Measurements from ENCODE around the gene CAMTA2. TPM values are rescaled to one million over a fixed set of nuclear protein-coding genes. Genes with fewer than 3 reads are reported as not detected.

The CAMTA2 gene
- total and polyA plus RNA-seq, 4 donors = 15.0 to 66.3 (median 49.6) TPM

- WGBS, 2 donors = 59 to 69% methylated on average over 12 of the region's 12 CpGs
- H3K4me3 ChIP-seq = peak overlapping the region; percentile 78
- peak overlapping the region in 1 of 2 donors; percentile 65 for H3K9ac ChIP-seq (ENCODE audit: insufficient read depth in 1 of 2, low read length in 2 of 2)
- peak overlapping the region; percentile 78 to 88 for H3K27ac ChIP-seq (ENCODE audit: low read depth in 1 of 2, low read length in 1 of 2)
- H3K9me3 ChIP-seq (ENCODE audit: control insufficient read depth in 4 of 4, insufficient read depth in 3 of 4, low read length in 3 of 4) = no peaks in the 10 kb centered on the region
- TF ChIP-seq, protein P1, sequence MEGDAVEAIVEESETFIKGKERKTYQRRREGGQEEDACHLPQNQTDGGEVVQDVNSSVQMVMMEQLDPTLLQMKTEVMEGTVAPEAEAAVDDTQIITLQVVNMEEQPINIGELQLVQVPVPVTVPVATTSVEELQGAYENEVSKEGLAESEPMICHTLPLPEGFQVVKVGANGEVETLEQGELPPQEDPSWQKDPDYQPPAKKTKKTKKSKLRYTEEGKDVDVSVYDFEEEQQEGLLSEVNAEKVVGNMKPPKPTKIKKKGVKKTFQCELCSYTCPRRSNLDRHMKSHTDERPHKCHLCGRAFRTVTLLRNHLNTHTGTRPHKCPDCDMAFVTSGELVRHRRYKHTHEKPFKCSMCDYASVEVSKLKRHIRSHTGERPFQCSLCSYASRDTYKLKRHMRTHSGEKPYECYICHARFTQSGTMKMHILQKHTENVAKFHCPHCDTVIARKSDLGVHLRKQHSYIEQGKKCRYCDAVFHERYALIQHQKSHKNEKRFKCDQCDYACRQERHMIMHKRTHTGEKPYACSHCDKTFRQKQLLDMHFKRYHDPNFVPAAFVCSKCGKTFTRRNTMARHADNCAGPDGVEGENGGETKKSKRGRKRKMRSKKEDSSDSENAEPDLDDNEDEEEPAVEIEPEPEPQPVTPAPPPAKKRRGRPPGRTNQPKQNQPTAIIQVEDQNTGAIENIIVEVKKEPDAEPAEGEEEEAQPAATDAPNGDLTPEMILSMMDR (IDR thresholded peaks at IDR 0.05; ENCODE audit: control extremely low read depth, extremely low read depth) = no peak
- ATAC-seq (ENCODE audit: insufficient read depth, low FRiP score) = no peak
- DNase-seq = no peak
- H3K27me3 ChIP-seq (ENCODE audit: control insufficient read depth in 3 of 3, insufficient read depth in 3 of 3, low read length in 2 of 3) = no peaks in the 10 kb centered on the region
- H3K36me3 ChIP-seq (ENCODE audit: control insufficient read depth in 4 of 4, insufficient read depth in 4 of 4, low read length in 4 of 4) = peaks cover 19 to 33% (median 21%) of the 10 kb centered on the region in 4 donors
- peaks cover 5 to 27% (median 6%) of the 10 kb centered on the region in 5 donors for H3K4me1 ChIP-seq (ENCODE audit: control insufficient read depth in 5 of 5, insufficient read depth in 5 of 5, low read length in 5 of 5)
These were observed 12.1 kb upstream of the CAMTA2 start for GRCh38 chr17:4999430-5000093.

GRCh38 chr17:4998732-4999429 lies 11.4 kb upstream of the CAMTA2 start:
- Histone ChIP-seq H3K4me3 (peak overlapping the region; percentile 78), H3K4me1 (ENCODE audit: control insufficient read depth in 5 of 5, insufficient read depth in 5 of 5, low read length in 5 of 5) (peaks cover 5 to 27% (median 6%) of the 10 kb centered on the region in 5 donors), H3K9me3 (ENCODE audit: control insufficient read depth in 4 of 4, insufficient read depth in 3 of 4, low read length in 3 of 4) (no peaks in the 10 kb centered on the region), H3K27ac (ENCODE audit: low read depth in 1 of 2, low read length in 1 of 2) (peak overlapping the region; percentile 78 to 88), H3K27me3 (ENCODE audit: control insufficient read depth in 3 of 3, insufficient read depth in 3 of 3, low read length in 2 of 3) (no peaks in the 10 kb centered on the region), H3K36me3 (ENCODE audit: control insufficient read depth in 4 of 4, insufficient read depth in 4 of 4, low read length in 4 of 4) (peaks cover 13 to 26% (median 15%) of the 10 kb centered on the region in 4 donors), H3K9ac (ENCODE audit: insufficient read depth in 1 of 2, low read length in 2 of 2) (peak overlapping the region in 1 of 2 donors; percentile 65)
- WGBS, 2 donors = 21 to 46% methylated on average over 14 of the region's 14 CpGs
- DNase-seq = no peak
- TF ChIP-seq, protein P1 (IDR thresholded peaks at IDR 0.05; ENCODE audit: control extremely low read depth, extremely low read depth) = no peak
- ATAC-seq (ENCODE audit: insufficient read depth, low FRiP score) = no peak

DNA sequence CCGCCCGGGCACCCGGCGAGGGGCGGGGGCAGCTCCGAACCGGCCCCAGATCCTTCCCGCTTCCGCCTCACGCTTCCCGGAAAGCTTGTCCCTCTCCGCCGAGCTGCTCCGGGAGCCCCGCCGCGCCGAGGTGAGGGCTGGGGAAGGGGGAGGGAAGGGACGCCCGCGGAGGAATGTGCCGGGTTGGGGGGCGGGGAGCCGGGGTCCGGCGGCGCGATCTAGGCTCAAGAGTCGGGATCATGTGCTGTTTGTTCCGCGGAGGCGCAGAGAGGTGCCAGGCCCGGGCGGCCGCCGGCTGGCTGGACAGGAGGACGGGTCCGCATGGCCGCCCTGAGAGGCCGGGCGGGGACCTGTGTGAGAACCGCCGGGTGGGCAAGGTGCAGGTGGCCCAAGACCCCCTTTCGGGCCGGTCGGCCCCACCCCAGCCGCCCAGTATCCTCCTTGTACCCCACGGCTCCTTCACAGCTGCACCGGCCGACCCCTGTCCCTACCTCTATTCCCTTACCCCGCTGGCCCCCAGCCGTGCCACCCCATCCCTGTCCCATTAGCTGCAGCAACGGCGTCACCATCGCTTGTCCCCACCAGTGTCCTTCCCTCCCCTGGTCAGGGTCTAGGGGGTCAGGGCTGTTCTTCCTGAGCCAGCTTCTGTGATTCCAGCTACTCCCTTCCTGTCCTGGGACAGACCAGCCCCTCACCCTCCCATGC lies 10.7 kb upstream of the CAMTA2 start:
- peaks cover 5 to 27% (median 6%) of the 10 kb centered on the region in 5 donors for H3K4me1 ChIP-seq (ENCODE audit: control insufficient read depth in 5 of 5, insufficient read depth in 5 of 5, low read length in 5 of 5)
- peaks cover 8 to 19% (median 14%) of the 10 kb centered on the region in 4 donors for H3K36me3 ChIP-seq (ENCODE audit: control insufficient read depth in 4 of 4, insufficient read depth in 4 of 4, low read length in 4 of 4)
- WGBS, 2 donors = 1 to 3% methylated on average over 44 to 55 of the region's 55 CpGs
- H3K9me3 ChIP-seq (ENCODE audit: control insufficient read depth in 4 of 4, insufficient read depth in 3 of 4, low read length in 3 of 4) = no peaks in the 10 kb centered on the region
- peak overlapping the region; percentile 78 to 88 for H3K27ac ChIP-seq (ENCODE audit: low read depth in 1 of 2, low read length in 1 of 2)
- ATAC-seq (ENCODE audit: insufficient read depth, low FRiP score) (peak; percentile 2), DNase-seq (peak; percentile 16 to 71 (median 56))
- peak overlapping the region; percentile 78 for H3K4me3 ChIP-seq
- TF ChIP-seq, protein P1 (IDR thresholded peaks at IDR 0.05; ENCODE audit: control extremely low read depth, extremely low read depth) = no peak
- H3K9ac ChIP-seq (ENCODE audit: insufficient read depth in 1 of 2, low read length in 2 of 2) = peak overlapping the region; percentile 11 to 42
- H3K27me3 ChIP-seq (ENCODE audit: control insufficient read depth in 3 of 3, insufficient read depth in 3 of 3, low read length in 2 of 3) = no peaks in the 10 kb centered on the region

Data from lung (tissue), 12 donors.